B cell (primary cell): ENCODE measurements around the gene UBE2U. TPM values are rescaled to one million over a fixed set of nuclear protein-coding genes. Genes with fewer than 3 reads are reported as not detected.

Experiments used
- ATAC-seq: fragments of 200-7000 bp; cut with Tn5 transposase; one replicate; pipeline ENCODE4 v1.10.0; 2021; ENCODE audit warnings: low read depth, mild to moderate bottlenecking, moderate number of reproducible peaks, moderate library complexity
- CTCF ChIA-PET: fragments of 350-600 bp; sonication (Branson Sonifier 250); formaldehyde crosslinking; loops from one replicate; lab custom pipeline; 2021; ENCODE audit warnings: antibody characterized with exemption, inconsistent platforms; lab: Charles Lee
- POLR2A ChIA-PET: fragments of 350-600 bp; sonication (Branson Sonifier 250); formaldehyde crosslinking; loops from one replicate; lab custom pipeline; 2021; ENCODE audit warnings: antibody characterized with exemption; lab: Charles Lee
- DNase-seq: peaks from one replicate; pipeline ENCODE4 v3.0.0; 2013
- H2AFZ ChIP-seq: 2 replicates; pipeline ENCODE4 v1.6.1; 2012; ENCODE audit warnings: mild to moderate bottlenecking, low read depth, low read length; ENCODE audit not compliant: insufficient read depth, poor library complexity, severe bottlenecking
- H3K27ac ChIP-seq, 2 donors: 1 replicate in 1 of 2; 2 replicates in 1 of 2; pipeline ENCODE4 v1.5.1; 2012 to 2013; ENCODE audit warnings: low read length in 2 of 2, mild to moderate bottlenecking in 2 of 2, moderate library complexity in 1 of 2
- H3K27me3 ChIP-seq, 4 experiments: fragments of 200-600 bp in 1 of 4; sonication (generic) in 1 of 4; replicated peaks in 1 of 4; 1 replicate in 2 of 4; 2 replicates in 2 of 4; pipeline versions ENCODE4 v1.6.1 to v1.7.0; 2013 to 2016; ENCODE audit warnings: low read length in 3 of 4, mild to moderate bottlenecking in 2 of 4, mixed read lengths in 1 of 4, moderate library complexity in 1 of 4; ENCODE audit not compliant: insufficient read depth in 4 of 4, control insufficient read depth in 3 of 4; ENCODE audit errors: control extremely low read depth in 1 of 4
- H3K36me3 ChIP-seq, 2 experiments: replicated peaks in 1 of 2; 1 replicate in 1 of 2; 2 replicates in 1 of 2; pipeline versions ENCODE4 v1.6.1 to v1.7.1; 2013; ENCODE audit warnings: low read length in 1 of 2; ENCODE audit not compliant: insufficient read depth in 2 of 2, control insufficient read depth in 1 of 2; ENCODE audit errors: control extremely low read depth in 1 of 2, extremely low read depth in 1 of 2
- H3K4me1 ChIP-seq, 2 donors: fragments of 200-600 bp in 1 of 2; sonication (generic) in 1 of 2; 1 replicate in 1 of 2; 2 replicates in 1 of 2; pipeline versions ENCODE4 v1.5.1 to v1.6.1; 2013 to 2017; ENCODE audit warnings: low read length in 2 of 2; ENCODE audit not compliant: control insufficient read depth in 2 of 2, insufficient read depth in 2 of 2
- H3K4me2 ChIP-seq: replicated peaks from 2 replicates; pipeline ENCODE3; 2012; ENCODE audit warnings: mild to moderate bottlenecking, low read depth, low read length; ENCODE audit not compliant: poor library complexity, severe bottlenecking
- H3K4me3 ChIP-seq, 5 experiments: fragments of 200-600 bp in 1 of 5; sonication (generic) in 1 of 5; 1 replicate in 3 of 5; 2 replicates in 2 of 5; pipeline versions ENCODE4 v1.5.1 to v1.7.0; 2011 to 2016; ENCODE audit warnings: low read length in 4 of 5, mild to moderate bottlenecking in 4 of 5, low read depth in 2 of 5, control low read depth in 1 of 5, moderate library complexity in 1 of 5; ENCODE audit not compliant: insufficient read depth in 1 of 5; ENCODE audit errors: control extremely low read depth in 1 of 5, extremely low read depth in 1 of 5
- H3K79me2 ChIP-seq: fragments of 200-600 bp; sonication (generic); one replicate; pipeline ENCODE4 v1.6.0; 2016; ENCODE audit warnings: low read length; ENCODE audit not compliant: control insufficient read depth, insufficient read depth
- H3K9ac ChIP-seq: fragments of 200-600 bp; sonication (generic); 2 replicates; pipeline ENCODE4 v1.6.1; 2017; ENCODE audit warnings: mild to moderate bottlenecking, low read length, moderate library complexity
- H3K9me3 ChIP-seq, 3 donors: one replicate each; pipeline versions ENCODE4 v1.6.1 to v1.7.1; 2013; ENCODE audit warnings: low read length in 2 of 3; ENCODE audit not compliant: control insufficient read depth in 2 of 3, insufficient read depth in 1 of 3; ENCODE audit errors: control extremely low read depth in 1 of 3
- H4K20me1 ChIP-seq: 2 replicates; pipeline ENCODE4 v1.6.0; 2012; ENCODE audit warnings: mild to moderate bottlenecking, low read length; ENCODE audit not compliant: insufficient read depth, control insufficient read depth, poor library complexity, severe bottlenecking
- H3K27ac Mint-ChIP-seq: one replicate; pipeline ENCODE4 v1.8.0; 2021; ENCODE audit warnings: mixed read lengths
- H3K27me3 Mint-ChIP-seq: one replicate; pipeline ENCODE4 v1.8.0; 2021; ENCODE audit warnings: mixed read lengths
- H3K4me1 Mint-ChIP-seq: one replicate; pipeline ENCODE4 v1.8.0; 2021; ENCODE audit warnings: mixed read lengths
- H3K4me3 Mint-ChIP-seq: one replicate; pipeline ENCODE4 v1.8.0; 2021; ENCODE audit warnings: mixed read lengths
- H3K9me3 Mint-ChIP-seq: one replicate; pipeline ENCODE4 v1.8.0; 2022; ENCODE audit warnings: mixed read lengths; ENCODE audit not compliant: insufficient read depth
- CTCF ChIP-seq: fragments of 200-600 bp; IDR thresholded peaks from one replicate; pipeline ENCODE4 v1.8.0; 2022; ENCODE audit warnings: antibody characterized with exemption, mild to moderate bottlenecking
- EZH2 ChIP-seq: IDR thresholded peaks from 2 replicates; pipeline ENCODE4 v1.6.1; 2012; ENCODE audit warnings: borderline replicate concordance, low read depth, mild to moderate bottlenecking, moderate library complexity, low read length; ENCODE audit not compliant: insufficient read depth, poor library complexity, severe bottlenecking
- WGBS: methylation state at CpG from one replicate; pipeline ENCODE4 v1.1.5; 2013; ENCODE audit warnings: missing lambda C conversion rate; ENCODE audit not compliant: insufficient coverage; 5-methylcytosine and 5-hydroxymethylcytosine counted together
- intact Hi-C: fragments of 100-400 bp; cut with micrococcal nuclease; formaldehyde crosslinking; loops from one replicate; pipeline ENCODE4 v1.10.0; 2022
- polyA plus RNA-seq: library from polyadenylated mRNA; depleted of rRNA; stranded (reverse); fragments of >200 nt; gene quantifications from 2 replicates; pipeline ENCODE4 v1.2.3, GENCODE V29; 2012
- total RNA-seq, 2 donors: library from RNA; stranded (reverse); fragments of 120-200 nt in 1 of 2; gene quantifications; 1 replicate in 1 of 2; 2 replicates in 1 of 2; pipeline versions ENCODE4 v1.2.3 to v1.2.4, GENCODE V29; 2013 to 2022

UBE2U gene
- total and polyA plus RNA-seq, 2 donors (not counting 1 experiment from before 2014, with no cell fraction given), result not detected

- H3K79me2 ChIP-seq, result no peaks in the 10 kb centered on the region
- ChIA-PET POLR2A (no interaction called here), CTCF (interaction anchor here (0.8 kb wide), 1 partner anchor 472 kb away, joined by 5 read pairs; no protein-coding TSS in a partner anchor)
- no peaks in the 10 kb centered on the region for H3K27me3 ChIP-seq
- no peak overlapping the region for H2AFZ ChIP-seq
- peaks cover 0 to 3% of the 10 kb centered on the region in 2 experiments for H3K36me3 ChIP-seq
- H3K9me3 ChIP-seq, result no peaks in the 10 kb centered on the region
- TF ChIP-seq EZH2 (no peak), CTCF (no peak)
- no peak for DNase-seq
- no peaks in the 10 kb centered on the region for H3K9me3 Mint-ChIP-seq
- no CpG with 5 or more reads among the region's 1 CpG for WGBS
- no peak overlapping the region for H3K27ac Mint-ChIP-seq
- H3K4me3 Mint-ChIP-seq, result no peak overlapping the region
- no peak overlapping the region for H3K9ac ChIP-seq
- H4K20me1 ChIP-seq, result no peaks in the 10 kb centered on the region
- no peak overlapping the region for H3K27ac ChIP-seq
- H3K4me3 ChIP-seq, result no peak overlapping the region
- no peaks in the 10 kb centered on the region for H3K4me1 Mint-ChIP-seq
- peaks cover under 1% of the 10 kb centered on the region for H3K27me3 Mint-ChIP-seq
- intact Hi-C loops, result no loop called here
- no peak for ATAC-seq
- H3K4me1 ChIP-seq, result no peaks in the 10 kb centered on the region
- H3K4me2 ChIP-seq, result no peak overlapping the region
These were observed 39.5 kb upstream of the UBE2U start for GRCh38 chr1:64163970-64164369.

- Histone ChIP-seq H3K79me2 (no peaks in the 10 kb centered on the region), H3K4me1 (no peaks in the 10 kb centered on the region), H3K36me3 (peaks cover 0 to 3% of the 10 kb centered on the region in 2 experiments), H4K20me1 (no peaks in the 10 kb centered on the region), H2AFZ (no peak overlapping the region), H3K9me3 (no peaks in the 10 kb centered on the region), H3K4me3 (no peak overlapping the region), H3K4me2 (no peak overlapping the region), H3K9ac (no peak overlapping the region), H3K27me3 (no peaks in the 10 kb centered on the region), H3K27ac (no peak overlapping the region)
- TF ChIP-seq CTCF (no peak), EZH2 (no peak)
- Mint-ChIP-seq H3K4me1 (no peaks in the 10 kb centered on the region), H3K4me3 (no peak overlapping the region), H3K9me3 (no peaks in the 10 kb centered on the region), H3K27me3 (peaks cover 6% of the 10 kb centered on the region), H3K27ac (no peak overlapping the region)
- ChIA-PET POLR2A (no interaction called here), CTCF (interaction anchor here (0.9 kb wide), 1 partner anchor 31 kb away, joined by 3 read pairs; no protein-coding TSS in a partner anchor)
- ATAC-seq (no peak), DNase-seq (no peak)
- WGBS, result 71% methylated on average over 1 of the region's 3 CpGs
- intact Hi-C loops, result no loop called here
These were observed 36.8 kb upstream of the UBE2U start for GRCh38 chr1:64166629-64167028.
